ENCODE results near the gene UPP2. TPM values are rescaled to one million over a fixed set of nuclear protein-coding genes. Genes with fewer than 3 reads are reported as not detected.

Gene UPP2
- total RNA-seq, 1 experiment from 2014 or later: not detected

- Histone ChIP-seq H3K27ac (ENCODE audit: low read length) (no peak overlapping the region), H3F3A (ENCODE audit: low read length, unreplicated experiment) (no peaks in the 10 kb centered on the region), H3K4me2 (ENCODE audit: low read length) (no peak overlapping the region), H3K27me3 (ENCODE audit: low read length) (peaks cover 38% of the 10 kb centered on the region; the same call in 1 of the 2 replicates), H3K9me2 (replicated peaks; ENCODE audit: low read length) (0 out of 2 replicates have a peak, but pooled peaks cover 2% of the 10 kb centered on the region), H3K9ac (ENCODE audit: low read length) (no peak overlapping the region), H3K4me3 (ENCODE audit: low read length) (no peak overlapping the region), H3K36me3 (ENCODE audit: low read depth, low read length) (no peaks in the 10 kb centered on the region), H3K9me3 (ENCODE audit: low read length) (no peaks in the 10 kb centered on the region), H4K20me1 (ENCODE audit: low read length) (no peaks in the 10 kb centered on the region), H2AFZ (ENCODE audit: low read length) (no peak overlapping the region), H3K4me1 (ENCODE audit: insufficient read depth, low read length) (no peaks in the 10 kb centered on the region), H3K79me2 (ENCODE audit: low read length) (no peaks in the 10 kb centered on the region)
- intact Hi-C loops (cut with micrococcal nuclease): no loop called here
- ATAC-seq (no peak), DNase-seq (no peak)
- no TSS peak for BruUV-seq (replicated peaks)
- ChIA-PET POLR2A (ENCODE audit: unreplicated experiment) (no interaction called here), CTCF (no interaction called here)
- TF ChIP-seq CTCF (conservative IDR thresholded peaks at IDR 0.05; ENCODE audit: low read depth, low read length): no peak
- no peak for TF ChIP-seq EZH2 (IDR thresholded peaks at IDR 0.05; ENCODE audit: low read length, unreplicated experiment)
- no peak for TF ChIP-seq EZH2phosphoT487 (IDR thresholded peaks at IDR 0.05; ENCODE audit: borderline replicate concordance, low read length)
Observed at GRCh38 chr2:158116936-158117335, 15.3 kb downstream of the UPP2 start.

- H2AFZ ChIP-seq (ENCODE audit: low read length): no peak overlapping the region
- no peaks in the 10 kb centered on the region for H3F3A ChIP-seq (ENCODE audit: low read length, unreplicated experiment)
- H3K9me3 ChIP-seq (ENCODE audit: low read length): no peaks in the 10 kb centered on the region
- intact Hi-C loops (cut with micrococcal nuclease): no loop called here
- peaks cover 20% of the 10 kb centered on the region; the same call in 1 of the 2 replicates for H3K27me3 ChIP-seq (ENCODE audit: low read length)
- H3K4me1 ChIP-seq (ENCODE audit: insufficient read depth, low read length): no peaks in the 10 kb centered on the region
- POLR2A ChIA-PET (ENCODE audit: unreplicated experiment): no interaction called here
- H3K36me3 ChIP-seq (ENCODE audit: low read depth, low read length): no peaks in the 10 kb centered on the region
- no peak overlapping the region for H3K4me3 ChIP-seq (ENCODE audit: low read length)
- H4K20me1 ChIP-seq (ENCODE audit: low read length): no peaks in the 10 kb centered on the region
- H3K9me2 ChIP-seq (replicated peaks; ENCODE audit: low read length): 0 out of 2 replicates have a peak, but pooled peaks cover 2% of the 10 kb centered on the region
- no TSS peak for BruUV-seq (replicated peaks)
- H3K4me2 ChIP-seq (ENCODE audit: low read length): no peak overlapping the region
- DNase-seq (peak; percentile 30), ATAC-seq (no peak)
- no peak overlapping the region for H3K9ac ChIP-seq (ENCODE audit: low read length)
- H3K27ac ChIP-seq (ENCODE audit: low read length): no peak overlapping the region
- TF ChIP-seq CTCF (conservative IDR thresholded peaks at IDR 0.05; ENCODE audit: low read depth, low read length): no peak
- TF ChIP-seq EZH2 (IDR thresholded peaks at IDR 0.05; ENCODE audit: low read length, unreplicated experiment): no peak
- no peak for TF ChIP-seq EZH2phosphoT487 (IDR thresholded peaks at IDR 0.05; ENCODE audit: borderline replicate concordance, low read length)
- CTCF ChIA-PET: no interaction called here
- no peaks in the 10 kb centered on the region for H3K79me2 ChIP-seq (ENCODE audit: low read length)
Observed at GRCh38 chr2:158120102-158120501, 18.4 kb downstream of the UPP2 start.

GRCh38 chr2:158120664-158121641 is 19.3 kb downstream of the UPP2 start:
- no TSS peak for BruUV-seq (replicated peaks)
- DNase-seq: no peak
- CTCF ChIA-PET: no interaction called here

More at GRCh38 chr2:158120664-158121641, 19.3 kb downstream of the UPP2 start:
- H3K9me2 ChIP-seq (replicated peaks; ENCODE audit: low read length): 0 out of 2 replicates have a peak, but pooled peaks cover 2% of the 10 kb centered on the region
- POLR2A ChIA-PET (ENCODE audit: unreplicated experiment): no interaction called here
- no peaks in the 10 kb centered on the region for H3K4me1 ChIP-seq (ENCODE audit: insufficient read depth, low read length)
- no peak overlapping the region for H3K4me2 ChIP-seq (ENCODE audit: low read length)
- H3K27me3 ChIP-seq (ENCODE audit: low read length): peaks cover 13% of the 10 kb centered on the region; the same call in 1 of the 2 replicates
- no peaks in the 10 kb centered on the region for H3K36me3 ChIP-seq (ENCODE audit: low read depth, low read length)
- intact Hi-C loops (cut with micrococcal nuclease): no loop called here
- H3K27ac ChIP-seq (ENCODE audit: low read length): no peak overlapping the region
- no peak for TF ChIP-seq EZH2phosphoT487 (IDR thresholded peaks at IDR 0.05; ENCODE audit: borderline replicate concordance, low read length)
- no peak overlapping the region for H3K9ac ChIP-seq (ENCODE audit: low read length)
- H3K4me3 ChIP-seq (ENCODE audit: low read length): no peak overlapping the region
- no peaks in the 10 kb centered on the region for H3F3A ChIP-seq (ENCODE audit: low read length, unreplicated experiment)
- ATAC-seq: no peak
- H2AFZ ChIP-seq (ENCODE audit: low read length): no peak overlapping the region
- H4K20me1 ChIP-seq (ENCODE audit: low read length): no peaks in the 10 kb centered on the region
- no peaks in the 10 kb centered on the region for H3K79me2 ChIP-seq (ENCODE audit: low read length)
- H3K9me3 ChIP-seq (ENCODE audit: low read length): no peaks in the 10 kb centered on the region

All from PC-3 (cell line).